HuH-7 (cell line): ENCODE data around the gene TMEM25.
"Not testable (repeated sequence)": the region's sequence is repeated elsewhere in the genome, so short reads cannot be mapped to it uniquely, and the experiment has no call there.

Experiments
- DNase-seq: peaks from one replicate; pipeline ENCODE4 v3.0.0; 2011; ENCODE audit warnings: low spot score

Gene TMEM25

GRCh38 chr11:118532852-118533768, 2.1 kb downstream of the TMEM25 start:
- no peak for DNase-seq

- peak; percentile 55 for DNase-seq
Measured at GRCh38 chr11:118533769-118534729, 3.1 kb downstream of the TMEM25 start.

GRCh38 chr11:118535261-118535660, 4.3 kb downstream of the TMEM25 start:
- DNase-seq, result no peak

- DNase-seq, result no peak
Measured at GRCh38 chr11:118536726-118537125, 5.7 kb downstream of the TMEM25 start.

- DNase-seq, result no peak
Measured at GRCh38 chr11:118537409-118537980, 6.5 kb downstream of the TMEM25 start.

GRCh38 chr11:118544010-118544646, 13.1 kb downstream of the TMEM25 start:
- no peak for DNase-seq

- DNase-seq, result no peak
Measured at GRCh38 chr11:118544647-118545010, 13.6 kb downstream of the TMEM25 start.

GRCh38 chr11:118545533-118545932, 14.5 kb downstream of the TMEM25 start:
- no peak for DNase-seq

- DNase-seq, result no peak
Measured at GRCh38 chr11:118547132-118547531, 16.1 kb downstream of the TMEM25 start.

- no peak for DNase-seq
Measured at GRCh38 chr11:118552341-118552740, 21.3 kb downstream of the TMEM25 start.

- DNase-seq, result no peak
Measured at GRCh38 chr11:118560806-118561205, 29.8 kb downstream of the TMEM25 start.

GRCh38 chr11:118565051-118565450, 34.1 kb downstream of the TMEM25 start:
- DNase-seq, result no peak

- DNase-seq, result no peak
Measured at GRCh38 chr11:118569670-118570069, 38.7 kb downstream of the TMEM25 start.

- DNase-seq, result no peak
Measured at GRCh38 chr11:118570787-118571186, 39.8 kb downstream of the TMEM25 start.

- DNase-seq, result not testable (repeated sequence)
Measured at GRCh38 chr11:118571701-118572060, 40.7 kb downstream of the TMEM25 start.

- DNase-seq, result peak; percentile 76
Measured at GRCh38 chr11:118572061-118572980, 41.3 kb downstream of the TMEM25 start, which contains the start of gene ARCN1. Gene ARCN1, plus strand, starts transcription at chr11:118572409. Its CDS starts 139 bp downstream, at chr11:118572548.

- DNase-seq, result peak; percentile 10
Measured at GRCh38 chr11:118572981-118573550, 42.1 kb downstream of the TMEM25 start.

GRCh38 chr11:118574636-118575035, 43.6 kb downstream of the TMEM25 start:
- DNase-seq, result no peak

GRCh38 chr11:118577995-118578394, 47.0 kb downstream of the TMEM25 start:
- not testable (repeated sequence) for DNase-seq

GRCh38 chr11:118581057-118581456, 50.1 kb downstream of the TMEM25 start:
- DNase-seq, result no peak
